Panc1 (cell line): ENCODE measurements around the gene ARHGEF6. TPM values are rescaled to one million over a fixed set of nuclear protein-coding genes. Genes with fewer than 3 reads are reported as not detected.

Experiments used
- ATAC-seq: fragments of 200-7000 bp; cut with Tn5 transposase; 2 replicates; pipeline ENCODE4 v1.9.1; 2020; ENCODE audit warnings: mild to moderate bottlenecking, moderate library complexity
- BruUV-seq: library from RNA; stranded (reverse); fragments of 400-500 nt; replicated peaks from 2 replicates; lab custom pipeline; 2021; lab: Mats Ljungman, UMichigan
- CTCF ChIA-PET: fragments of 300-600 bp; sonication (Branson Sonifier 250); formaldehyde crosslinking; loops from one replicate; lab custom pipeline; 2022; ENCODE audit warnings: antibody characterized with exemption; lab: Charles Lee
- POLR2A ChIA-PET: fragments of 300-600 bp; sonication (Branson Sonifier 250); formaldehyde crosslinking; loops from one replicate; lab custom pipeline; 2022; ENCODE audit warnings: antibody characterized with exemption; lab: Charles Lee
- DNase-seq: peaks from one replicate; pipeline ENCODE4 v3.0.0-alpha.2; 2010; ENCODE audit warnings: low read depth, low spot score
- H3K27ac ChIP-seq: 2 replicates; pipeline ENCODE4 v1.5.1; 2011; ENCODE audit warnings: mild to moderate bottlenecking, low read length, inconsistent platforms
- H3K27me3 ChIP-seq: fragments of 200-500 bp; sonication (Bioruptor generic); 2 replicates; pipeline ENCODE4 v1.6.0; 2014; ENCODE audit warnings: low read length, inconsistent platforms; ENCODE audit not compliant: control insufficient read depth, insufficient read depth
- H3K36me3 ChIP-seq: fragments of 200-500 bp; sonication (Bioruptor generic); 2 replicates; pipeline ENCODE4 v1.5.1; 2014; ENCODE audit warnings: inconsistent platforms, mild to moderate bottlenecking, low read length, moderate library complexity; ENCODE audit not compliant: control insufficient read depth, insufficient read depth
- H3K4me1 ChIP-seq: 2 replicates; pipeline ENCODE4 v1.5.1; 2011; ENCODE audit warnings: inconsistent platforms, mild to moderate bottlenecking, low read length, moderate library complexity; ENCODE audit not compliant: control insufficient read depth, insufficient read depth
- H3K4me3 ChIP-seq, 2 experiments: 2 replicates each; pipeline ENCODE4 v1.5.1; 2011 to 2012; ENCODE audit warnings: low read depth in 2 of 2, low read length in 2 of 2, mild to moderate bottlenecking in 2 of 2, inconsistent platforms in 1 of 2, moderate library complexity in 1 of 2
- H3K9me3 ChIP-seq: fragments of 200-500 bp; sonication (Bioruptor generic); 2 replicates; pipeline ENCODE4 v1.5.1; 2014; ENCODE audit warnings: low read depth, mild to moderate bottlenecking, inconsistent platforms, low read length, moderate library complexity; ENCODE audit not compliant: control insufficient read depth, insufficient read depth
- CTCF ChIP-seq: fragments of 450-650 bp; IDR thresholded peaks from 2 replicates; pipeline ENCODE4 v1.5.1; 2017; ENCODE audit warnings: mild to moderate bottlenecking
- POLR2AphosphoS5 ChIP-seq: IDR thresholded peaks from 2 replicates; pipeline ENCODE4 v1.6.1; 2012; ENCODE audit warnings: mild to moderate bottlenecking, low read depth, low read length, moderate library complexity
- REST ChIP-seq, 2 experiments: IDR thresholded peaks; 2 replicates each; pipeline ENCODE4 v1.6.1; 2011 to 2012; ENCODE audit warnings: low read depth in 2 of 2, control low read depth in 1 of 2, low read length in 1 of 2, mild to moderate bottlenecking in 1 of 2, moderate library complexity in 1 of 2; ENCODE audit not compliant: insufficient read depth in 1 of 2
- SIN3A ChIP-seq: IDR thresholded peaks from 2 replicates; pipeline ENCODE4 v1.6.1; 2012; ENCODE audit warnings: low read depth, mild to moderate bottlenecking, low read length, moderate library complexity, borderline replicate concordance; ENCODE audit not compliant: insufficient read depth
- TCF7L2 ChIP-seq: IDR thresholded peaks from 2 replicates; pipeline ENCODE4 v1.6.1; 2011; ENCODE audit warnings: mild to moderate bottlenecking, low read depth, low read length, inconsistent platforms
- in situ Hi-C: cut with HindIII; loops from 2 replicates; pipeline ENCODE4 v1.10.0; 2016; ENCODE audit warnings: low sequenced_read_pairs, low pct_unique_long_range_greater_than_20kb
- intact Hi-C: fragments of 100-400 bp; cut with micrococcal nuclease; formaldehyde crosslinking; loops from one replicate; pipeline ENCODE4 v1.10.0; 2022; ENCODE audit not compliant: unreplicated experiment
- total RNA-seq: library from RNA; stranded (reverse); gene quantifications from one replicate; pipeline ENCODE4 v1.2.1, GENCODE V29; 2021; ENCODE audit not compliant: unreplicated experiment

Gene ARHGEF6
- total RNA-seq, 1 experiment from 2014 or later = 35.5 TPM

GRCh38 chrX:136779346-136779781, 1.4 kb downstream of the ARHGEF6 start:
- CTCF ChIA-PET = interaction anchor here (0.5 kb wide), 1 partner anchor 69 kb away, joined by 5 read pairs; no protein-coding TSS in a partner anchor
- Histone ChIP-seq H3K36me3 (no peaks in the 10 kb centered on the region), H3K9me3 (no peaks in the 10 kb centered on the region), H3K4me3 (peak overlapping the region; percentile 13 to 40; a peak in 3 of 4 replicates), H3K4me1 (peaks cover 48% of the 10 kb centered on the region), H3K27me3 (no peaks in the 10 kb centered on the region), H3K27ac (peak overlapping the region; percentile 89)
- in situ Hi-C loops = no loop called here
- no peak for ATAC-seq
- no peak for TF ChIP-seq TCF7L2
- no peak for TF ChIP-seq SIN3A
- TF ChIP-seq POLR2AphosphoS5 = no peak
- no peak for TF ChIP-seq REST (IDR thresholded peaks at IDR 0.05; ENCODE audit: insufficient read depth in 1 of 2, low read depth in 2 of 2, low read length in 1 of 2)
- TF ChIP-seq CTCF = no peak
- POLR2A ChIA-PET = no interaction called here
- intact Hi-C loops = no loop called here
- no peak for DNase-seq
- BruUV-seq = no TSS peak

DNA sequence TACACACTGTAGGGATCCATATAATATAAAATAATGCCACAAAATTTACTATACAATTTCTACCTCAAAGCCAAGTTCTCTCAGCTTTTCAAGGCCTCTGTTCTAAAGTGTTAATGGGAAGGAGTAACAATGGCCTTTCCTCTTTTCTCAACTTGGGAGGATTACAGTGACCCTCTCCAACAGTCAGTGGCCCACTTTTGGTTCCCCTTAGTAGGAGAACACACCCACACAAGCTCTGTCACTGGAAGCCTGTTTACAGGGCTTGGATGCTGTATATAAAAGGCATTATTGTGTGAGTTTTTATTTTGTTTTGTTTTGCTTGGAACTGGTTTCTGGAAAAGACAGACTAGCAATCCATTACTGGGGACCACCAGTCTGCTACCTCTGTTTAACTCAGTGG, 1.8 kb downstream of the ARHGEF6 start:
- Histone ChIP-seq H3K27me3 (no peaks in the 10 kb centered on the region), H3K9me3 (no peaks in the 10 kb centered on the region), H3K4me1 (peaks cover 44% of the 10 kb centered on the region), H3K27ac (peak overlapping the region; percentile 89), H3K36me3 (no peaks in the 10 kb centered on the region), H3K4me3 (peak overlapping the region in 1 of 2 experiments; percentile 40; a peak in 3 of 4 replicates)
- ChIA-PET POLR2A (no interaction called here), CTCF (interaction anchor here (0.5 kb wide), 1 partner anchor 70 kb away, joined by 5 read pairs; no protein-coding TSS in a partner anchor)
- BruUV-seq = no TSS peak
- in situ Hi-C loops (no loop called here), intact Hi-C loops (no loop called here)
- ATAC-seq (no peak), DNase-seq (no peak)
- TF ChIP-seq POLR2AphosphoS5 (no peak), TCF7L2 (no peak), CTCF (no peak), REST (IDR thresholded peaks at IDR 0.05; ENCODE audit: insufficient read depth in 1 of 2, low read depth in 2 of 2, low read length in 1 of 2) (no peak), SIN3A (no peak)
